ENCODE data around the gene PHACTR3.

The PHACTR3 gene

GRCh38 chr20:59770851-59771250 lies 166.5 kb downstream of the PHACTR3 start:
- TF ChIP-seq, protein P1, sequence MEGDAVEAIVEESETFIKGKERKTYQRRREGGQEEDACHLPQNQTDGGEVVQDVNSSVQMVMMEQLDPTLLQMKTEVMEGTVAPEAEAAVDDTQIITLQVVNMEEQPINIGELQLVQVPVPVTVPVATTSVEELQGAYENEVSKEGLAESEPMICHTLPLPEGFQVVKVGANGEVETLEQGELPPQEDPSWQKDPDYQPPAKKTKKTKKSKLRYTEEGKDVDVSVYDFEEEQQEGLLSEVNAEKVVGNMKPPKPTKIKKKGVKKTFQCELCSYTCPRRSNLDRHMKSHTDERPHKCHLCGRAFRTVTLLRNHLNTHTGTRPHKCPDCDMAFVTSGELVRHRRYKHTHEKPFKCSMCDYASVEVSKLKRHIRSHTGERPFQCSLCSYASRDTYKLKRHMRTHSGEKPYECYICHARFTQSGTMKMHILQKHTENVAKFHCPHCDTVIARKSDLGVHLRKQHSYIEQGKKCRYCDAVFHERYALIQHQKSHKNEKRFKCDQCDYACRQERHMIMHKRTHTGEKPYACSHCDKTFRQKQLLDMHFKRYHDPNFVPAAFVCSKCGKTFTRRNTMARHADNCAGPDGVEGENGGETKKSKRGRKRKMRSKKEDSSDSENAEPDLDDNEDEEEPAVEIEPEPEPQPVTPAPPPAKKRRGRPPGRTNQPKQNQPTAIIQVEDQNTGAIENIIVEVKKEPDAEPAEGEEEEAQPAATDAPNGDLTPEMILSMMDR (IDR thresholded peaks at IDR 0.05; ENCODE audit: borderline replicate concordance, insufficient read depth, low read depth, low read length), result no peak
- no peak overlapping the region for H3K4me3 ChIP-seq (ENCODE audit: low read depth, low read length)

DNA sequence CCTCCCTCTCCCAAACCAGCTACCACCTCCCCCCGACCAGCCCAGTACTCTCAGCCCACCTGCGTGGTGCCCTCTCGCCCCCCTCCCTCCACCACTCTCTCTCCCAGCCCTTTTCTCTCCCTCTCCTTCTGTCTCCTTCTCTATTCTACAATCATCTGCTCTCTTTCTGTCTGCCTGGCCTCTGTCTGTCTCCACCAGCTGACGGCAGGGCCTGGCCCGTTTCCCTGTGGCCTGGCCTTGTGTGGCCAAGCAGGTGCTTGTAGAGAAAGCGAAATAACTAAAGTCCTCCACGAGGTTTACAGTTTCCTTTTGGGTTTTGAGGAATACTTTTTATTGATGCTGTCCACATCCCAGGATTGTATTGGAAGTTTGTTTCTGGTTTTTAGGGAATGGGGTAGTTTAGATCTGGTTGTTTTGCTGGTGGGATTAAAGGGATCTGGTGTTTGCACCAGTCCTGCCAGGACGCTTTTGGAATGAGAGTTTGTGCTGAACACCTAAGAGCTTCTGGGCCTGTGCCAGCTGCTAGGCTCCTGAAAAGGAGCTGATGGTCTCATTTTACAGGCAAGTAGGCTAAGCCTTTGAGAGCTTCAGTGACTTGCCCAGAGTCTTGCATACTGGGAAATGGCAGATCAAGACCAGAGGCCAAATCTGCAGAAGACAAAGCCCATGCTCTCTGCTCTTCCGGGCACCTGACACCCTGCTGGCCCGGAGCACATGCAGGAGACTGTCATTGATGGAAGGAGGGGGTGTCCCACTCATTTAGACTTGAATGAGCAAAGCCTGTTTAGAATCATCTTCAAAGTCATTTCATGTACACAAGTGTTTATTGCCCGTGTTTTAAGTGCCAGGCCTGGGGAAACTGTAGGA lies 167.4 kb downstream of the PHACTR3 start:
- TF ChIP-seq, protein P1 (IDR thresholded peaks at IDR 0.05; ENCODE audit: borderline replicate concordance, insufficient read depth, low read depth, low read length), result no peak
- no peak overlapping the region for H3K4me3 ChIP-seq (ENCODE audit: low read depth, low read length)

DNA sequence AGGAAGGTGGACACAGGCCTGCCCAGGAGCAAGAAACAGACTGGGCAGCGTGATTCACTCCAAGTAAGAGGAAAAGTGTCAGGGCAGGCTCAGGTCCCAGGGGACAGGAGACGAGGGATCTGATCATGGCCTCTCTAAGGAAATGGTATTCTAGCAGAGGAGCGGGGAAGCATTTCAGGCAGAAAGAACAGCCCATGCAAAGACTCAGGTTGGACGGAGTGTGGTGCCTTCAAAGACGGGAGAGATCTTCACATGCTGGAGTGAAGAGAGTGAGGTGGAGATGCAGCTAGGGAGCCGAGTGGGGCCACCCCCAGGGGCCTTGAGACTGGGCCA lies 168.0 kb downstream of the PHACTR3 start:
- H3K4me3 ChIP-seq (ENCODE audit: low read depth, low read length), result no peak overlapping the region
- TF ChIP-seq, protein P1 (IDR thresholded peaks at IDR 0.05; ENCODE audit: borderline replicate concordance, insufficient read depth, low read depth, low read length), result no peak

DNA sequence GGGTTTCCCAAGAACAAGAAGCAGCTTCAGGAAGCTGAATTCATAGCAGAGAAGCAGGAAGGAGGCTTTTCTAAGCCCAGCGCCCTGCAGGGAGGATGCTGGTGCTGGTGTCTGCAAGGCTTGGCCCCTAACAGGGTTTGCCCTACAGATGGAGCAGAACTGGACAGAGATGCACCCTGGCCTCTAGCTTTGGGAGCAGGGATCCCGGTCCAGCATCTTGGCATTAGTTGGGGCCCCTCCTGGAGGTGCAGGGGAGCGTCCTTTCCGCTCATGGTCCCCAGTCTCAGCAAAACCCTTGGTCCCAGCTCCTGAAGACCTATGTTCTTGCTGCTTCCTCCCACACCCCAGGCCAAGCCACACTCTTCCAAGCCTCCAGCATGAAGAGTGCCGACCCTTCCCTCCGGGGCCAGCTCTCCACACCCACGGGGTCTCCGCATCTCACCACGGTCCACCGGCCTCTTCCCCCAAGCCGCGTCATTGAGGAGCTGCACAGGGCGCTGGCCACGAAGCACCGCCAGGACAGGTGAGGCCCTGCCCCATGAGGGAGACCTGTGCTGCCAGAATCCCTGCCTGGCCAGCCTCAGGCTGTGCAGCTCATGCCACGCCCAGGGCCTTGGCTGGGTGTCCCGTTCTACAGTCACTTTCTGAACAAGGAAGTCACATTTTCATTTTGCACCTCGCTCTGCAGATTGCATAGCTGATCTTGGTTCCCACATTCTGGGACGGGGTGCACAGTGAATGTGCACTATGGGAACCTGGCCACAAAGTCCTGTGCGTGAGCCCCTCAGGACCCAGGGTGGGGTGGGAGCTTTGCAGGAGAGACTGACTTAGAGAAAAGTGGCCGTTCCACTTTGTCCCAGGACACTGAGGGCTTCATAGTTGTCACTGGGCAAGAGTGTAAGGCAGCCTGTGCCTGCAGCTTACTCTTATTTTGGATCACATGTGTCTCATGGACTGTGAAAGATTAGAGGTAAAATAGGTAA lies 168.9 kb downstream of the PHACTR3 start:
- no peak overlapping the region for H3K4me3 ChIP-seq (ENCODE audit: low read depth, low read length)
- TF ChIP-seq, protein P1 (IDR thresholded peaks at IDR 0.05; ENCODE audit: borderline replicate concordance, insufficient read depth, low read depth, low read length), result no peak

- H3K4me3 ChIP-seq (ENCODE audit: low read depth, low read length), result no peak overlapping the region
- TF ChIP-seq, protein P1 (IDR thresholded peaks at IDR 0.05; ENCODE audit: borderline replicate concordance, insufficient read depth, low read depth, low read length), result no peak
Observed at GRCh38 chr20:59774204-59774641, 169.9 kb downstream of the PHACTR3 start.

DNA sequence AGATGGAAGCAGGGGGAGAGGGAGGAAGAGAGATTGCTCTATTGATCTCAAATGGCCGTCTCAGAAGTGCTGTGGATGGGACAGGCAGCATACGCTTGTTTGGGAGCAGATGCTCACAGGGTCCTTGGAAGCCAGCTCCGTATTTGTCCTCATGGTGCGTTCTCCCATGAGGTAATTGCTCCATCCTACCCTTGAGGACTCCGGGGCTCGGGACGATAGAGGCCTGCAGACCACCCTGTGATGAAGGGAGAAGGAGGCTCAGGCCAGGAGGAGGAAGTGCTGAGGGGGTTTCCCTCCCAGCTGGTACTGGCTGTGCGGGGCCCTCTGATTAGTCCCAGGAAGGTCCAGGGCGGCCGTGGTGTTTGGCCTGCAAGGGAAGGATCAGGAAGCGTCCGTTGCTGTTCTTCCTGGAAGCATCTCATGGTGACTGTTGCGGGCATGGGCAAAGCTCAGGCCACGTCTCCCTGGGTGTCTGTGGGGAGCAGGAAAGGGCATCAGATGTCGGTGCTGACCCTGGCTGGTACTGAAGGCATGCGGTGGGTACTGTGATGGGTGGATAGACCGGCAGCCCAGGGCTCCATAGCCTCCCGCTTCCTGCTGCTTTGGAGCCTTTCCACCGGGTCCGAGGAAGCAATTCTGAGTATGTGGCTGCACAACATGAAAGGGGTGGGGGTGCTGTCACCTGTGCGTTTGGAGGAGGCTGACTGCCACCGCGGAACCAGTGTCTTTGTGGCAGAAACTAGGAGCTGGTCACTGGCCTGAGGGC lies 170.8 kb downstream of the PHACTR3 start:
- TF ChIP-seq, protein P1 (IDR thresholded peaks at IDR 0.05; ENCODE audit: borderline replicate concordance, insufficient read depth, low read depth, low read length), result no peak
- H3K4me3 ChIP-seq (ENCODE audit: low read depth, low read length), result no peak overlapping the region

Measured in GM12875 (cell line).